Fibroblast of gingiva (primary cell): ENCODE measurements around the gene TRAPPC11.
"Not testable (repeated sequence)": the region's sequence is repeated elsewhere in the genome, so short reads cannot be mapped to it uniquely, and the experiment has no call there.

Experiments used
- DNase-seq: peaks from one replicate; pipeline ENCODE4 v3.0.0-alpha.2; 2011; ENCODE audit warnings: low read depth

The TRAPPC11 gene

DNA sequence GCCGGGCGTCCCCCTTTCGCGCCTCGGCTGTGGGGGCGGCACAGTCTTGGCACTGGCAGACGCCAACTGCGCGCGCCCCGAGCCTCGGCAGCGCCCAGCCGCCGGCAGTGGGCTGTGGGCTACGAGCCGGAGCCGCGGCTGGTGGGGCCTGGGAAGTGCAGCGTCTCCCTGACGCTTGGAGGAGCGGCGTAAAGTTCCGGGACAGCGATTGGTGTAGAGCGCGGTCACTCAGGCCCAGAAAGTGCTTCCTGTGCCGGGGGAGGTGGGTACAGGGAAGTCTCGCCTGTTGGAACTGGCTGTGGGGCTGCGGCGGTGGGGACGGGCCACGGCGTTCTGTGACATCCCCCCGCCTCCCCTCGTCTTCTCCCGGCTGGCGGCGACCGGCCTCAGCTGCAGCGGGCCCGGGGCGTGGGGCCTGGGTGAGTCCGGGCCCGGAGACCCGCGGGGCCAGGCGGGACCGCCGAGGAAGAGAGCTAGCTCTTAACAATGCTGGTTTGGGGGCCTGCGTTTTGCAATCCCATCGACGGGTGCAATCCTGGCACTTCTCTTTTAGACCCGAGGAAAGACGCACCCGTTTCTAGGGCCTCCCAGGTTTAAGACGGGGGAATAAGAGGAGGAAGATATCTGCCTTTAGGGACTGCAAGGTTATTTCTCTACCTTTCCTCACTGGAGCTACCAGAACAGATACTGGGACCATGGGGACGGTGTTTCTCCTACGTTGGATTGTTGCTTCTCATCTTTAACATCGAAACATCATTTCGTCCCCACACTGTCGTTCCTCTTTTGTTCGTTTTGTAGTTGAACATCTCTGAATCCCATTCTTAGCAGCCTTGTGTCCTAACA lies at the start of gene TRAPPC11, which contains the start of gene RWDD4:
TSS of gene TRAPPC11 (plus strand) at position 265 of the 843 bp plus-strand sequence. CDS start 4,575 bp downstream, outside the sequence.
TSS of gene RWDD4 (minus strand) at position 157 of the 843 bp plus-strand sequence. CDS start 233 bp downstream, outside the sequence.
- peak; percentile 99 for DNase-seq

DNA sequence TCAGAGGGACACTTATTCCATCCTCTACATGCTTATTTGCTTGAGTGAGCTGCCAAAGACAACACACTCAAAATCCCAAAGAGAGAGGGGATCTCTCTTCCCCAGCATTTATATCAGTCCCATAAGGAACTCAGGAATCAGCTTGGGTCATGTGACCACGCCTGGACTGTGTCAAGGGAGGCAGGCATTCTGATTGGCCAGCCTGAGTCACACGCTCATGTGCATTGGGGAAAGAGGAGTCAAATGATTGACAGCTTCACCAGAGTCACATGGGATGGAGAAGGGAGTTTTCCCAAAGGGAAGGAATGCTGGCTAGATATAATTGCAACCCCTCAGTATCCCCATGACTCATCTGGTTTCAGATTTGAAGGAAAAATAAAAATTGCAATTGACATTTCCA lies 49.1 kb upstream of the TRAPPC11 start:
- DNase-seq: no peak

GRCh38 chr4:183610613-183611012 lies 48.5 kb upstream of the TRAPPC11 start:
- DNase-seq: no peak

DNA sequence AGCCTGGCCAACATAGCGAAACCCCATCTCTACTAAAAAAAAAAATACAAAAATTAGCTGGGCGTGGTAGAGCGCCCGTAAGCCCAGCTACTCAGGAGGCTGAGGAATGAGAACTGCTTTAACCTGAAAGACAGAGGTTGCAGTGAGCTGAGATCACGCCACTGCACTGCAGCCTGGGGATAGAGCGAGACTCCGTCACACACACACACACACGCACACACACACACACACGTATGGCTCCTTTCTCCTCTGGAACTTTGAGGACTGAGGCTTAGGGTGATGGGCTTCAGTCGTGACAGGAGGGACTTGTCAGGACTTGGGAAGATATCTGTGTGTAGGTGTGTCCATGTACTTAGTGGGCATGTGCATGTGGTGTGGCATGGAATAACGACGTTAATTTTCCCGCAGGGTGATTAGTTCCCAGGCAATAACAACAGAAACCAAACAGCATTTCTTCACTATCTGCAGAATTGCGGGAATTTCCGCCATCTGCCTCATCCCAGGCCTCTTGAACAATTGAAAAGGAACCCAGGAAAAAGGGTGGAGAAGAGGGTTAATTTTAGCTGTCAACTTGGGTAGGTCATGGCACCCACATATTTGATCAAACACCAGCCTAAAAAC lies 47.8 kb upstream of the TRAPPC11 start:
- no peak for DNase-seq

DNA sequence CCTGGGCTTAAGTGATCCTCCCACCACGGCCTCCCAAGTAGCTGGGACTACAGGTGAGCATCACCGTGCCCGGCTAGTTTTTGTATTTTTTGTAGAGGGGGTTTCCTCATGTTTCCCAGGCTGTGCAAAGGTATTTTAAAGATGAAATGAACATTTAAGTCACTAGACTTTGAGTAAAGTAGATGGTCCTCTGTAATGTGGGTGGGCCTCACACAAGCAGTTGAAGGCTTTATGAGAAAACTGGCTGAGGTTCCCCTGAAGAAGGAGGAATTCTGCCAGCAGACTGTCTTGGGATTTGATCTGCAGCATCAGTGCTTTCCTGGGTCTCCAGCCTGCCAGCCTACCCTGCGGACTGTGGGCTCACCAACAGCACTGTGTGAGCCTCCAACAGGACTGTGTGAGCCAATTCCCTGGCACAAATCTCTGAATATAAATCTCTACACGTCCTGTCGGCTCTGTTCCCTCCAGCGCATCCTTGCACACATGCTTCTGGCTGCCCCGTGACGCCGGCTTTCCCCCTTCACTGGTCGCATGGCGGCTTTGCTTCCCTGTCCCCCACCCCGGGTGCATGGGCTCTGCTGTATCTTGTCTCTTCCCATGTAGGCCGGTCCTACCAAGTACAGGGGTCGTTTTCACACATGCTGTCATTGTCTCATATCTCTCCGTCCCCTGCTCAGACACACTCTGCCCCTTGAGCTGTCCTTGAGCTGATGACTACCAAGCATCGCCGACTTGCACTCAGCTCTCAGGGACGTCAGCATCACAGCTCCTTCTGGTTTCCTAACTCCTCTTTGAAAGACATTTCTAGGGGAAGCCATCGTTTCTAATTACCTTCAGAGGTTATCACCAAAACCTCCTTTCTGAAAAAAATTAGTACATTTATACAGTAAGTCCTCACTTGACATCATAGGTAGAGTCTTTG lies 46.5 kb upstream of the TRAPPC11 start:
- no peak for DNase-seq

- DNase-seq: no peak
Observed at GRCh38 chr4:183617075-183617474, 42.0 kb upstream of the TRAPPC11 start.

DNA sequence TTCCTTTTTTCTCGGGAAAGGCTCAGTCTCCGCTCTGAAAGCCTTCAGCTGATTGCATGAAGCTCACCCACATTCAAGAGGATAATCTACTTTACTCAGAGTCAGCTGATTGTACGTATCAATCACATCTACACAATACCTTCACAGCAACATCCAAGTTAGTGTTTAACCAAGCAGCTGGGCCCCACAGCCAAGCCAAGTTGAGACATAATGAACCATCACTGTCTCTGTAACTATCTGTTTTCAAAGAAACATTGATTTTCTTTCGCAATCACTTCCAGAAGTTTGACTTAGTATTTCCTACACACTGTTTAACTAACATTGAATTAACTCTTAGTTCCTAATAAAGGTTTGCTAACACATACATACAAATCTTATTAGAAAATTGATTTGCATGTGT lies 40.4 kb upstream of the TRAPPC11 start:
- DNase-seq: peak; percentile 38

DNA sequence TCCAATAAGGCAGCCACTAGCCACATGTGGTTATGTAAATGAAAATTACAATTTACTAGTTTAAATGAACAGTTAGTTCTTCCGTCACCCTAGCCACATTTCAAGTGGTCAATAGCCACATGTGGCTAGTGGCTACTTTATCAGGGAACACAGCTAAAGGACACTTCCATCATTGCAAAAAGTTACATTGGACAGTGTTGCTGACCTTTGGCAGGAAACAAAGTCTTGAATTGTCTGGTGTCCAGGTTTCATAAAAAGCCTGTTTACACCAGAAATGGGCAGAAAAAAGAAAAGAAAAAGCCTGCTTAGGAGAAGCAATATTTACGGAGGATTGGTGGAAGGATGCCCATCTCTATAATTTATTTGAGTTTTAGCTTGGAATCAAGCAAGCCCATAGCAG lies 38.7 kb upstream of the TRAPPC11 start:
- DNase-seq: no peak

DNA sequence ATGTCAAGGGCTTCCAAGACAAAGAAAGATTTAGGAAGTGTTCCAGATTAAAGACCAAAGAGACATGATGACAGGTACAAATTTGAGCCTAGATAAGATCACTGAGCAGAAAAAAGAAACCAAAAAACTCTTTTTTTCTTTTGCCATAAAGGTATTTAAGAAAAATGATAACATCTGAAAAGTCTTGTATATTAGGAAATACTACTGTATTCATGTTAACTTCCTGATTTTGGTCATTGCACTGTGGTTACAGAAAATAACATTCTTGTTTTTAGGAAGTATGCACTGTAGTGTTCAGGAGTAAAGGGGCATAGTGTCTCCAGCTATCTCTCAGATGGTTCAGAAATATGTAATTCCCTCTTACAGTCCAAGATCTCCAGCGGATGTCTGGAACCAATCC lies 37.2 kb upstream of the TRAPPC11 start:
- DNase-seq: no peak

- DNase-seq: no peak
Observed at GRCh38 chr4:183624548-183624947, 34.5 kb upstream of the TRAPPC11 start.

GRCh38 chr4:183626168-183626567 lies 32.9 kb upstream of the TRAPPC11 start:
- DNase-seq: no peak

GRCh38 chr4:183627286-183627685 lies 31.8 kb upstream of the TRAPPC11 start:
- not testable (repeated sequence) for DNase-seq

DNA sequence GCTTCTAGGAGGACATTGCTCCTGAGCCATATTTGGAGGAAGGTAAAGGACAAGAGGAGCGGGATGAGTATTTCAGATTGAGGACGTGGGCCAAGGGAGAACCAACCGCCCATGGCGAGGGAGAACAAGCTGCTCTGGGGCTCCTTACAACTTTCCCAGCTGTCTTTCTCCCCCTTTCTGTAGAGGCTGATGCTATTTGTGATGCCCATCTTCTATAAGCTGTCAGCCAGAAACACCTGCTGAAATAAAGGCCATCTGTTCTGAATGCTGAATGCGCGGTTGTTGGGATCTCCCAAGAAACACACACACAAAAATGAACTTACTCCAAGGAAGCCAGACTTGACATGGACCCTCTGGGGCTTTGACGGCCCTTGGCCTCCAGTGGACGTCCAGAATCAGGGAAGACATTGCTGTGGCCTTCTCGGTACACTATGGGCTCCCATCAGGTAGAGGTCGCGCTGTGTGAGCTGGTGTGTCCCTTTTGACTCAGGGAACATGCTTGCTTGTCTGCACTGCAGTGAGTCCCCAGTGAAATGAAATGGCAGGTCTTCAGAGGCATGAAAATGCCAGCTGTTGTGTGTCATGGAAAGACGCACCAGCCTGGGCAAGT lies 31.0 kb upstream of the TRAPPC11 start:
- DNase-seq: no peak

- no peak for DNase-seq
Observed at GRCh38 chr4:183631577-183632198, 27.4 kb upstream of the TRAPPC11 start.

GRCh38 chr4:183632689-183633088 lies 26.4 kb upstream of the TRAPPC11 start:
- DNase-seq: no peak

- DNase-seq: no peak
Observed at GRCh38 chr4:183633476-183634400, 25.4 kb upstream of the TRAPPC11 start.

DNA sequence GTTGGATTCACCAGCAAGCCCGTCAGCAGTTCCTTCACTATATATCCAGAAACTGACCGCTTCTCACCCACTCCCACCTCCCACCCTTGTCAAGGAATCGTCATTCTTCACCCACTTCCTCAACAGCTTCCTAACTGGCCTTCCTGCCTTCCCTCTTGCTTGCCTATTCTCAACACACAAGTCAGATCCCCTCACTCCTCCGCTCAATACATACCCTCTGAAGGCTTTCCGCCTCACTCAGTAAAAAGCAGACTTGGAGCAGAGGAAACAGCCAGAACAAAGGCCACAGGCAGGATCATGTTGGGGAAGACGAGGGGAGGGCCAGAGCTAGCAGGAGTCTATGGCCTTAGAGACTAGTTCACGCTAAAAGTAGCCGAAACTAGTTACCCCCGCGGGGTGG lies 23.8 kb upstream of the TRAPPC11 start:
- no peak for DNase-seq

DNA sequence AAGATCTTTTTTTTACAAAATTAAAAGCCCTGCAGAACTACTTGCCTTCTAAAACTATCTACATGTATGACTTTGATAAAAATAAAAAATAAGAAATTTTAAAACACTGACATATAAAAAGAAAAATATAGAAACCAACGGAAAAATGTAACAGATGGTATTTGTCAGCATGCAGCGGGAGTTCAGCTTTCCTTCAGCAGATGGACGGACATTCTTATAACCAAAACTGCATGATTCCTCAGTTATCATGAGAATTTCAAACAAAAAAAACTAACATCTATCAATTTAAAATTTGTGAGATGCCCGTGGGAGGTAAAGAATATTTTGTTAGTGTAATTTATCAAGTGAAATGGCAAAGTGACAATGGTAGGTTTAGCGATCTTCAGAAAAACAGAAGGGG lies 23.4 kb upstream of the TRAPPC11 start:
- DNase-seq: no peak

DNA sequence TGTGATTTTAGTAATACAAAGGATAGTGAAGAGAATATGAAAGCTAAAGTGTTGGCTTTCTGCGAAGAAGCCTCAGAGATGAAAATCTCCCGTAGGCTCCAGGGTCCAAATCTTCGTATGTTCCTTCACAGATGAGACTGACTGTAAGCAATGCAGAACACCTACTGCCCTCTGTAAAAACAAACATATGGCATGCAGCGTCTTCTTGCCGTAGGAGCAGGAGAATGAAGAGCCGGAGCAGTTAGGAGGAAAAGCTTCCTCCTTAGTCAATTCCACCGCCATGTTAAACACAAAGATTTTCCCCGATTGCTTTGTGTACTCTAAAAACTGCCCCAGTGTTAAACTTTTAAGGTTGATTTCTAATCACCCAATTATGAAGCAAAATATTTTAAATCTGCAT lies 22.6 kb upstream of the TRAPPC11 start:
- DNase-seq: no peak

GRCh38 chr4:183636923-183637322 lies 22.2 kb upstream of the TRAPPC11 start:
- DNase-seq: peak; percentile 58
